Erythroblast (primary cell): ENCODE data around the gene TBKBP1.

ENCODE experiments used
- GATA1 ChIP-seq: IDR thresholded peaks from 2 replicates; pipeline ENCODE4 v1.6.1; 2011; ENCODE audit warnings: low read depth, mild to moderate bottlenecking, control low read depth, low read length, moderate library complexity
- POLR2A ChIP-seq: IDR thresholded peaks from 2 replicates; pipeline ENCODE4 v1.6.1; 2011; ENCODE audit warnings: mild to moderate bottlenecking, low read length

DNA sequence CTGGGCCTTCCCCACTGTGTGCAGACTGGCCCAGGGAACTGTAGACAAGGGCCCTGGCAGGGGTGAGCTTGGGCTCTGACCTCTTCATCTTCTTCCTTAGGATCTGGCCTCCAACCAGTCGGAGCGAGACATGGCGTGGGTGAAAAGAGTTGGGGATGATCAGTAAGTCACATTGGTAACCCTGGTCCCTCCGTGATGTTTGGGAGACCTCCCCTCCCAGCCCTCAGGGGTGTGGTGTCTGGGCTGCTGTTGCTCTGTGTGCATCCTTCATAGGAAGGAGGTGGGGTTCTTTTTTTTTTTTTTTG lies 5.5 kb downstream of the TBKBP1 start:
- no peak for TF ChIP-seq POLR2A
- TF ChIP-seq GATA1 = no peak
